Measurements from ENCODE around the gene MLX.
"Not testable (repeated sequence)": the region's sequence is repeated elsewhere in the genome, so short reads cannot be mapped to it uniquely, and the experiment has no call there.

DNA sequence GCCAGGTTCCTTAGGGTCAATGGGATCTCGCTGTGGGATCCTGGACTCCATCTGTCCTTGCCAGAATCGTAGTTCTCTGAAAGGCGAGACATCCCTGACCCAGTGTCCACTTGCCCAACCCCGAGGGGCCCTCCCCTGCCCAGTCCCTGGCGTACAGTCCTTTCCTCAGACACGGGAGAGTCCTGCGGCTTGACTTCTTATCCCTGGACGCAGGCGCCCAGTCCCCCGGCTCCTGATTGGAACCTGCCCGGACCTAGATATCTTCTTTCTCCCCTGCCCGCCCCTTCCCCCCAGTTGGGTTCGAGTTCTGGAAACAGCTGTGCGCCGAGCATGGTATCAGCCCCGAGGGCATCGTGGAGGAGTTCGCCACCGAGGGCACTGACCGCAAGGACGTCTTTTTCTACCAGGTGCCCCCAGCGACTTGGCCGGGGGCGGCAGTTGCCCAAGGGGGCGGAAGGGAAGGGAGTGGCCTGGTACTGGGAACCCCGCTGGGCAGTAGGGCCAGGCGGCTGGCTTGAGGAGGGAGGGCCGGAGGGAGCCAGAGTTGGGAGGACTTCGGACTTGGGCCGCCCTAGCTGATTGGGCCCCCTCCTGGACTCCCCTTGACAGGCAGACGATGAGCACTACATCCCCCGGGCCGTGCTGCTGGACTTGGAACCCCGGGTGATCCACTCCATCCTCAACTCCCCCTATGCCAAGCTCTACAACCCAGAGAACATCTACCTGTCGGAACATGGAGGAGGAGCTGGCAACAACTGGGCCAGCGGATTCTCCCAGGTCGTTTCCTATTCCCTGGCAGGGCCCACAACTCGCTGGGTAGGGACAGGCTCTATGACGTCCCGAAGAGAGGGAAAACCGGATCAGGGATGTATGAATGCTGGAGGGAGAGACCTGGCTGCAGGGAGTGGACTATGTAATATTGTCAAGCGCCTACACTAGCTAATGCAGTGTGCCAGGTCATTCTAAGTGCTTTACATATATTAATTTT, 43.2 kb downstream of the MLX start:
- not testable (repeated sequence) for TF ChIP-seq POLR2A (IDR thresholded peaks at IDR 0.05; ENCODE audit: extremely low read depth, insufficient read length)
- TF ChIP-seq, protein P1, sequence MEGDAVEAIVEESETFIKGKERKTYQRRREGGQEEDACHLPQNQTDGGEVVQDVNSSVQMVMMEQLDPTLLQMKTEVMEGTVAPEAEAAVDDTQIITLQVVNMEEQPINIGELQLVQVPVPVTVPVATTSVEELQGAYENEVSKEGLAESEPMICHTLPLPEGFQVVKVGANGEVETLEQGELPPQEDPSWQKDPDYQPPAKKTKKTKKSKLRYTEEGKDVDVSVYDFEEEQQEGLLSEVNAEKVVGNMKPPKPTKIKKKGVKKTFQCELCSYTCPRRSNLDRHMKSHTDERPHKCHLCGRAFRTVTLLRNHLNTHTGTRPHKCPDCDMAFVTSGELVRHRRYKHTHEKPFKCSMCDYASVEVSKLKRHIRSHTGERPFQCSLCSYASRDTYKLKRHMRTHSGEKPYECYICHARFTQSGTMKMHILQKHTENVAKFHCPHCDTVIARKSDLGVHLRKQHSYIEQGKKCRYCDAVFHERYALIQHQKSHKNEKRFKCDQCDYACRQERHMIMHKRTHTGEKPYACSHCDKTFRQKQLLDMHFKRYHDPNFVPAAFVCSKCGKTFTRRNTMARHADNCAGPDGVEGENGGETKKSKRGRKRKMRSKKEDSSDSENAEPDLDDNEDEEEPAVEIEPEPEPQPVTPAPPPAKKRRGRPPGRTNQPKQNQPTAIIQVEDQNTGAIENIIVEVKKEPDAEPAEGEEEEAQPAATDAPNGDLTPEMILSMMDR (IDR thresholded peaks at IDR 0.05; ENCODE audit: low read depth, low read length): not testable (repeated sequence)
- TF ChIP-seq, protein P2, sequence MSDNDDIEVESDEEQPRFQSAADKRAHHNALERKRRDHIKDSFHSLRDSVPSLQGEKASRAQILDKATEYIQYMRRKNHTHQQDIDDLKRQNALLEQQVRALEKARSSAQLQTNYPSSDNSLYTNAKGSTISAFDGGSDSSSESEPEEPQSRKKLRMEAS (IDR thresholded peaks at IDR 0.05; ENCODE audit: low read depth, low read length): not testable (repeated sequence)

Data from NB4 (cell line).